ENCODE measurements around the gene ATG9A. TPM values are rescaled to one million over a fixed set of nuclear protein-coding genes. Genes with fewer than 3 reads are reported as not detected.
A peak's percentile ranks its signal among the peaks of the same experiment; 100 is the strongest.

ATG9A gene
- total RNA-seq, 2 donors from 2014 or later = 46.6 to 81.3 TPM

DNA sequence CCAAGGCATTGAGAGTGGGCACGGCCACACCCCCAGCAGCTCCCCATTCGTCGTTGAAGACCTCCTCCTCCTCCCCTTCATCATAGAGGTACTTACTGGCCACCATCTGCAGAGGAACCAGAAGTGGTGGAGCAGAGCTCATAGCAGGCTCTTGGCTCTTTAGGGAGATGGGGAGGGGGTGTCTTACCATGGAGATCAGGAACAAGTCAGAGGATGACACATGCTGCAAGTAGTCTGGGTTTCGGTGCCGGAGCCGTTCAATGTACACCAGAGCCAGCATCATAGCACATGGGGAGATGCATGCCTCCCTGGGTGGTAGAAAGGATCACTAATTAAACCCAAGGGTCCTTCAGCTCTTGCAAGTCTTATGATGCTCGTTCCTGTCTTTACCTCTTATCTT is 54.6 kb downstream of the ATG9A start:
- ATAC-seq (replicated peaks) = no peak
- Mint-ChIP-seq H3K36me3 (ENCODE audit: low read depth) (peaks cover 79% of the 10 kb centered on the region), H3K4me3 (peak overlapping the region; percentile 99), H3K9me3 (no peaks in the 10 kb centered on the region), H3K27me3 (no peaks in the 10 kb centered on the region), H3K27ac (peak overlapping the region; percentile 82), H3K4me1 (peaks cover 16% of the 10 kb centered on the region)

DNA sequence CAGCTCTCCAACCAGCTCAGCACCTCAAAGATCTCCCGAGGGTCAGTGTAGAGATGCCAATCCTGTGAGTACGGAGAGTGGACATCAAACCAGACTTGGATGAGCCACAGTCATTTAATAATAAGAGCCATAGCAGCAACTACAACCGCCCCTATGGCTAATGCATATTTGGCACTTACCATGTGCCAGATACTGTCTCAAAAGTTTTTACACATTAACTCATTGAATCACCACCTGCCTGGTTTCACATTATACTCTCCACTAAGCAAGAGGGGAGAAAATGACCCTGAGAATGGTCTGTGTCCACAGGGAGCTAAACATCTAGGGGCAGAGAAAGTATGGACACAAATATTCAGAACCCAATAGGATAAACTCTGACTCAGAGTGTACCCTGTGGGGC is 55.3 kb downstream of the ATG9A start:
- no peaks in the 10 kb centered on the region for H3K9me3 Mint-ChIP-seq
- H3K4me3 Mint-ChIP-seq = peak overlapping the region; percentile 99
- peak overlapping the region; percentile 82 for H3K27ac Mint-ChIP-seq
- no peaks in the 10 kb centered on the region for H3K27me3 Mint-ChIP-seq
- peaks cover 72% of the 10 kb centered on the region for H3K36me3 Mint-ChIP-seq (ENCODE audit: low read depth)
- H3K4me1 Mint-ChIP-seq = peaks cover 13% of the 10 kb centered on the region
- no peak for ATAC-seq (replicated peaks)

DNA sequence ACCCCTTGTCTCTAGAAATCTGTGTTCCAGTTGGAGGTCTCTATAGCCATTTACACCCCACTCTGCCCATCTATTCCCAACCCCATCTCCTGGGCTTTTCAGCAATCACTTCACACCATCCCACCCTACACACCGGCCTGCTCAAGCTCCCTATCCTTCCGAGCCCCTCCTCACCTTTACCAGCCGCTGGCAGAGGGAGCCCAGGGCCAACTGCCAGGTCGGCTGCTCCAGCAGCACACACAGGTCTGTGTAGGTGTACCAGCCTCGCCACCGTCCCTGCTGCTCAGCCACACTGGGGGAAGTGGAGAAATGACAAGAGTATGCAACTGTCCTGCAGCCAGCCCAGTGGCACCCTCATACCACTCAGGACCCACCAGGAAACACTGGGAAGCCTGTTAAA is 56.3 kb downstream of the ATG9A start:
- Mint-ChIP-seq H3K27me3 (no peaks in the 10 kb centered on the region), H3K4me3 (no peak overlapping the region), H3K9me3 (no peaks in the 10 kb centered on the region), H3K4me1 (peaks cover 11% of the 10 kb centered on the region), H3K36me3 (ENCODE audit: low read depth) (peaks cover 65% of the 10 kb centered on the region), H3K27ac (peak overlapping the region; percentile 63)
- ATAC-seq (replicated peaks) = no peak

DNA sequence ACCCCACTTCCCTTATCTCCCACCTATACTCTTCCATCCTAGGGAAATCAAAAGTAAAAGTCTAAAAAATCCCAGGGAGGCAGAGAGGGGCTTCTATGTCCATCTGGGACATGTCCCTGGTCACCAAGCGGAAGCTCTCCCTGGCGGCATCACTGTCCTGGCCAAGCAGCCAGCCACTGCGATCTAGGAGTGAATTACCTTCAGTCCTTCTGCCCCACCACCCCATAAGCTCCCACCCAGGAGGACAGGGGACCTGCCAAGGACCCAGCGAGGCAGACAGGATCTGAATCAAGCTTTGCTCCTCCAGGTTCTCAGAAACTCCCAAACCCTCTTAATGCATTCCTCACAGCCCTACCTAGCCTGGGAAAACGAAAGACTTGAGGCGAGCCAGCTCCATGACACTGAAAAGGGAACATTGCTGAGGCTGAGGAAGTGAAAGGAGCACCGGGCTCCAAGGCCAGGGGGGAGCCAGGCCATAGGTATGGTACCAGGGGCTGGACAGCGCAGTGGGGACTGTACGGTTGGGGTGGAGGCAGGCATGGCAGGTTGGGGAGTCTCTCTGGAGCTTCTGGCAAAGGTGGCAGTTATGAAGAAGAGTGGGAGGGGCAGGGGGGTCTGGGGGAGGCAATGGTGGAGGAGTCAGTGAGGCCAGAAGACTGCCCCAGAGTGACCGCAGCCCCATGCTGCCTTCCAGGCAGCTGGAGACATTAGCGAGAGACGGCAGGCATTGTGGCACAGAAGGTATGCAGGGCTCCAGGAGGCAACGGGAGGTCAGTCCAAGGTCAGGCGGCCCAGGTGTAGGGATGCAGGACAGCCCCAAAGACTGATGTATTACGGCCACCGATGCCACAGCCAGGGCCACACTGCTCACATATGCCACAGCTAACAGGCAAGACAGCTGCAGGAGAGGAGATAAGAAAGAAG is 56.9 kb downstream of the ATG9A start:
- no peak for ATAC-seq (replicated peaks)
- H3K36me3 Mint-ChIP-seq (ENCODE audit: low read depth) = peaks cover 61% of the 10 kb centered on the region
- no peaks in the 10 kb centered on the region for H3K9me3 Mint-ChIP-seq
- H3K4me3 Mint-ChIP-seq = no peak overlapping the region
- peaks cover 11% of the 10 kb centered on the region for H3K4me1 Mint-ChIP-seq
- no peaks in the 10 kb centered on the region for H3K27me3 Mint-ChIP-seq
- H3K27ac Mint-ChIP-seq = peak overlapping the region; percentile 63

DNA sequence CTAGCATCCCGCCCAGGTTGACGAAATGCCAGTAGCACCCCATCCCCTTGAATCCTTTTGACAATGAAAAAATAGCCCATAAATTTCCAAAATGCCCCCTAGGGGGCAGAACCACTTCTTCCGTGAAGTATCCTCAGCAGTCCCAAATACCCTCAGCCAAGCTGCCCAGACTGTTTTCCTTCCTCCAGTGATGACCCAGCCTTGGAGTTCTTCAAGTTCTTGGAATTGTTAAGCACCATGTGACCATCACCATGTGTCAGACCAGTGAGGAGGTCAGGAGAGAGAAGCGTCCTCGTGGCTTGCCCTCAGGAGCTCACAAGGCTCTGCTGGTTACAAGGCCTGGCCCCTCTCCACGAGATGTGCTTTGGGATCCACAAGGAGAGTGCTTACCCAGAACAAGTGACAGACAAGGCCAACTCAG is 58.2 kb downstream of the ATG9A start:
- Mint-ChIP-seq H3K4me3 (no peak overlapping the region), H3K36me3 (ENCODE audit: low read depth) (peaks cover 54% of the 10 kb centered on the region), H3K4me1 (peaks cover 11% of the 10 kb centered on the region), H3K9me3 (no peaks in the 10 kb centered on the region), H3K27ac (peak overlapping the region; percentile 55), H3K27me3 (no peaks in the 10 kb centered on the region)
- peak; percentile 48 for ATAC-seq (replicated peaks)

DNA sequence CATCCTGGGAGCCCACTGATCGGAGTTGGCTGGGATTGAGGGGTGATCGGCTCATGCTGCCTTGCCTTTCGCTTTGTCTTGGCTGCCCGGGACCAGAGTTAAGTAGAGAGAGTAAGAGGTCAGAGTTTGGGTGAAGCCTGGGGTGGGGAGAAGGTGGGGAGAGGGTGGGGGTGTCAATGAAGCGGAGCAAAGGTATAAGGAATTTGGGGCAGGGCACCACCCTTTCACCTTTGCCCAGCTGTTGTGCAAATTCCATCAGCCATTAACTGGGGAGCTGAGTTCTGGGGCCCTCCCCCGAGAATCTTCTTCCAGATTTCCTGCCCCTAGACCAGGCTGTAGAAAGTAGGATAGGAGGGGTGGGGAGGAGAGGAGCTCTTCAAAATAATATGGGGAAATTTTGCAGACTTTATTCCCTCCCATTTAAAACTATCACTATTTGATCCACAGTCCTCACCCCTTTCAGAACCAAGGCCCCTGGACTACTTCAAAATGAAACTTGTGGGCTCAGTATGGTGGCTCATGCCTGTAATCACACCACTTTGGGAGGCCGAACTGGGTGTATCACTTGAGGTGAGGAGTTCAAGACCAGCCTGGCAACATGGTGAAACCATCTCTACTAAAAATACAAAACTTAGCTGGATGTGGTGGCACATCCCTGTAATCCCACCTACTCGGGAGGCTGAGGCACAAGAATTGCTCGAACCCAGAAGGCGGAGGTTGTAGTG is 59.3 kb downstream of the ATG9A start, which contains the start of gene SLC23A3:
Gene SLC23A3 (minus strand): TSS at position 100 of the 725 bp plus-strand sequence. CDS start 45 bp downstream, at position 55.
- Mint-ChIP-seq H3K4me1 (peaks cover 11% of the 10 kb centered on the region), H3K9me3 (no peaks in the 10 kb centered on the region), H3K27me3 (no peaks in the 10 kb centered on the region), H3K4me3 (no peak within 1 kb of the TSS), H3K27ac (no peak within 1 kb of the TSS), H3K36me3 (ENCODE audit: low read depth) (peaks cover 43% of the 10 kb centered on the region)
- ATAC-seq (replicated peaks) = peak; percentile 40

Other genes starting within 250 kb of the ATG9A start
- not detected for gene FEV, start 244.5 kb downstream of the ATG9A start, total RNA-seq
- not detected for gene CRYBA2, start 236.2 kb downstream of the ATG9A start, total RNA-seq
- not detected for gene CFAP65, start 188.1 kb downstream of the ATG9A start, total RNA-seq
- gene IHH, start 168.7 kb downstream of the ATG9A start, total RNA-seq = under 1 TPM; 0.28 to 0.29 TPM
- 10 to 100 TPM; 24.1 to 26.6 TPM for gene NHEJ1, start 68.8 kb downstream of the ATG9A start, total RNA-seq
- gene SLC23A3, start 59.6 kb downstream of the ATG9A start, total RNA-seq = 1 to 10 TPM; 2.9 to 7.7 TPM
- gene CNPPD1, start 52.7 kb downstream of the ATG9A start, total RNA-seq = 10 to 100 TPM; 60.4 to 67.0 TPM
- 100 to 1,000 TPM; 104 to 148 TPM for gene RETREG2, start 51.4 kb downstream of the ATG9A start, total RNA-seq
- gene ZFAND2B, start 22.9 kb downstream of the ATG9A start, total RNA-seq = 10 to 100 TPM; 27.9 to 29.8 TPM
- gene ABCB6, start 10.7 kb downstream of the ATG9A start, total RNA-seq = 10 to 100 TPM; 29.7 to 94.1 TPM
- gene ANKZF1, start 170 bp upstream of the ATG9A start, total RNA-seq = 100 to 1,000 TPM; 109 to 367 TPM
- gene GLB1L, start 15.8 kb upstream of the ATG9A start, total RNA-seq = 1 to 10 TPM; 2.8 to 5.3 TPM
- gene STK16, start 15.8 kb upstream of the ATG9A start, total RNA-seq = 10 to 100 TPM; 22.0 to 30.3 TPM
- gene TUBA4B, start 23.6 kb upstream of the ATG9A start, total RNA-seq = not detected
- 100 to 1,000 TPM; 347 to 530 TPM for gene TUBA4A, start 24.3 kb upstream of the ATG9A start, total RNA-seq
- gene DNAJB2, start 49.7 kb upstream of the ATG9A start, total RNA-seq = 100 to 1,000 TPM in 1 of 2 donors, 10 to 100 TPM in 1; 55.7 to 153 TPM
- gene PTPRN, start 79.8 kb upstream of the ATG9A start, total RNA-seq = 1 to 10 TPM in 1 of 2 donors, under 1 TPM in 1; 0.67 to 6.3 TPM
- not detected for gene RESP18, start 103.1 kb upstream of the ATG9A start, total RNA-seq
- gene DNPEP, start 158.3 kb upstream of the ATG9A start, total RNA-seq = 10 to 100 TPM; 80.9 to 99.6 TPM
- gene DES, start 188.7 kb upstream of the ATG9A start, total RNA-seq = not detected
- gene SPEG, start 205.2 kb upstream of the ATG9A start, total RNA-seq = 1 to 10 TPM in 1 of 2 donors, under 1 TPM in 1; 0.79 to 1.7 TPM

Measured in activated T-helper 17 cell treated with anti-CD3 and anti-CD28 coated beads, Interleukin-2, amount 50 U/mL, for 72 hours (primary cell).